ENCODE results near the gene BEX4. TPM values are rescaled to one million over a fixed set of nuclear protein-coding genes. Genes with fewer than 3 reads are reported as not detected.

The BEX4 gene
- total and polyA plus RNA-seq, 10 of the 15 experiments (the other 5 are each of a cell fraction or from before 2014, with no cell fraction given), result 0.76 to 3.3 (median 2.2) TPM

DNA sequence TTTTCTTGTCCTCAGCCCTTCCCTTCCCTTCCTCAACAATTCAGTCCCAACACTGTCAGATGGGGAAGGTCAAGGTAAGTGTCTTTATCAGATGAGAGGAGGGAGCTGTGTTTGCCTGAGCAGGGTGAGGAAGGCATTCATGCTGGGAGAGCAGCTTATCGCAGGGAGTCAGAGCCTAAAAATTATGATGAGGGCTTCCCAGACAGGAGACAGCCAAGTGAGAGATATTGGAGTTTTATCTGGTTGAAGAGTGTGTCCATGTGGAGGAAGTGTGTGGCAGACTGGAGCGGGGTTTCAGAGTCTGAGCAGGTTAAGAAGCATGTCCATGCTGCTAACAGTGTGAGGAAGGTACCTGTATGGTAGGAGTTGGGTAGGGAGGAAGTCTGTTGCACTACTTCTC lies 18.4 kb downstream of the BEX4 start:
- Histone ChIP-seq H3K79me2 (ENCODE audit: control insufficient read depth, insufficient read depth, low read length) (no peaks in the 10 kb centered on the region), H3K4me1 (ENCODE audit: control insufficient read depth, insufficient read depth, low read length) (no peaks in the 10 kb centered on the region), H3K4me2 (ENCODE audit: control insufficient read depth, insufficient read depth) (no peak overlapping the region), H3K4me3 (no peak overlapping the region), H3K9ac (ENCODE audit: control insufficient read depth, insufficient read depth, low read length) (no peak overlapping the region), H4K20me1 (ENCODE audit: control insufficient read depth, insufficient read depth) (no peaks in the 10 kb centered on the region), H3K27ac (ENCODE audit: control insufficient read depth, insufficient read depth) (no peak overlapping the region), H3K36me3 (ENCODE audit: control insufficient read depth in 2 of 2, insufficient read depth in 2 of 2, low read length in 1 of 2) (no peaks in the 10 kb centered on the region), H3K9me3 (replicated peaks; ENCODE audit: control insufficient read depth, insufficient read depth, low read length) (no peaks in the 10 kb centered on the region), H2AFZ (ENCODE audit: control insufficient read depth, low read depth, low read length) (no peak overlapping the region), H3K27me3 (replicated peaks in 1 of 2; ENCODE audit: control insufficient read depth in 2 of 2, insufficient read depth in 2 of 2, low read length in 1 of 2) (0 out of 4 replicates have a peak, but pooled peaks cover 0 to 4% of the 10 kb centered on the region in 2 experiments)
- POLR2A ChIA-PET, result no interaction called here
- FAIRE-seq, result no peak
- in situ Hi-C loops (cut with MboI), result no loop called here
- ATAC-seq, result no peak
- RAD21 ChIA-PET (ENCODE audit: unreplicated experiment), result no interaction called here
- SMC1A ChIA-PET (ENCODE audit: uncharacterized antibody, unreplicated experiment), result no interaction called here
- BruUV-seq (replicated peaks), result no TSS peak
- CTCF ChIA-PET, result interaction anchor here (0.6 kb wide), 1 partner anchor 1171 kb away, joined by 3 read pairs; no protein-coding TSS in a partner anchor
- intact Hi-C loops (cut with micrococcal nuclease; ENCODE audit: unreplicated experiment), result no loop called here
- TF ChIP-seq, protein P1, sequence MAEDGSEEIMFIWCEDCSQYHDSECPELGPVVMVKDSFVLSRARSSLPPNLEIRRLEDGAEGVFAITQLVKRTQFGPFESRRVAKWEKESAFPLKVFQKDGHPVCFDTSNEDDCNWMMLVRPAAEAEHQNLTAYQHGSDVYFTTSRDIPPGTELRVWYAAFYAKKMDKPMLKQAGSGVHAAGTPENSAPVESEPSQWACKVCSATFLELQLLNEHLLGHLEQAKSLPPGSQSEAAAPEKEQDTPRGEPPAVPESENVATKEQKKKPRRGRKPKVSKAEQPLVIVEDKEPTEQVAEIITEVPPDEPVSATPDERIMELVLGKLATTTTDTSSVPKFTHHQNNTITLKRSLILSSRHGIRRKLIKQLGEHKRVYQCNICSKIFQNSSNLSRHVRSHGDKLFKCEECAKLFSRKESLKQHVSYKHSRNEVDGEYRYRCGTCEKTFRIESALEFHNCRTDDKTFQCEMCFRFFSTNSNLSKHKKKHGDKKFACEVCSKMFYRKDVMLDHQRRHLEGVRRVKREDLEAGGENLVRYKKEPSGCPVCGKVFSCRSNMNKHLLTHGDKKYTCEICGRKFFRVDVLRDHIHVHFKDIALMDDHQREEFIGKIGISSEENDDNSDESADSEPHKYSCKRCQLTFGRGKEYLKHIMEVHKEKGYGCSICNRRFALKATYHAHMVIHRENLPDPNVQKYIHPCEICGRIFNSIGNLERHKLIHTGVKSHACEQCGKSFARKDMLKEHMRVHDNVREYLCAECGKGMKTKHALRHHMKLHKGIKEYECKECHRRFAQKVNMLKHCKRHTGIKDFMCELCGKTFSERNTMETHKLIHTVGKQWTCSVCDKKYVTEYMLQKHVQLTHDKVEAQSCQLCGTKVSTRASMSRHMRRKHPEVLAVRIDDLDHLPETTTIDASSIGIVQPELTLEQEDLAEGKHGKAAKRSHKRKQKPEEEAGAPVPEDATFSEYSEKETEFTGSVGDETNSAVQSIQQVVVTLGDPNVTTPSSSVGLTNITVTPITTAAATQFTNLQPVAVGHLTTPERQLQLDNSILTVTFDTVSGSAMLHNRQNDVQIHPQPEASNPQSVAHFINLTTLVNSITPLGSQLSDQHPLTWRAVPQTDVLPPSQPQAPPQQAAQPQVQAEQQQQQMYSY (CRISPR knock-in tag; IDR thresholded peaks at IDR 0.05), result no peak
- TF ChIP-seq MYC (IDR thresholded peaks at IDR 0.05; ENCODE audit: insufficient read depth, insufficient read length, insufficient replicate concordance, low read length, severe bottlenecking) (no peak), TARDBP (IDR thresholded peaks at IDR 0.05; ENCODE audit: borderline replicate concordance) (no peak), SMC3 (IDR thresholded peaks at IDR 0.05; ENCODE audit: borderline replicate concordance, low read length) (no peak), NR2C2 (IDR thresholded peaks at IDR 0.05; ENCODE audit: borderline replicate concordance, control insufficient read depth, insufficient read length, low read depth) (no peak), CHD4 (IDR thresholded peaks at IDR 0.05) (no peak), KDM1A (IDR thresholded peaks at IDR 0.05; ENCODE audit: borderline replicate concordance) (no peak), ASH2L (IDR thresholded peaks at IDR 0.05; ENCODE audit: borderline replicate concordance, low read depth) (no peak), HDAC2 (IDR thresholded peaks at IDR 0.05) (no peak)
- TF ChIP-seq, protein P2, sequence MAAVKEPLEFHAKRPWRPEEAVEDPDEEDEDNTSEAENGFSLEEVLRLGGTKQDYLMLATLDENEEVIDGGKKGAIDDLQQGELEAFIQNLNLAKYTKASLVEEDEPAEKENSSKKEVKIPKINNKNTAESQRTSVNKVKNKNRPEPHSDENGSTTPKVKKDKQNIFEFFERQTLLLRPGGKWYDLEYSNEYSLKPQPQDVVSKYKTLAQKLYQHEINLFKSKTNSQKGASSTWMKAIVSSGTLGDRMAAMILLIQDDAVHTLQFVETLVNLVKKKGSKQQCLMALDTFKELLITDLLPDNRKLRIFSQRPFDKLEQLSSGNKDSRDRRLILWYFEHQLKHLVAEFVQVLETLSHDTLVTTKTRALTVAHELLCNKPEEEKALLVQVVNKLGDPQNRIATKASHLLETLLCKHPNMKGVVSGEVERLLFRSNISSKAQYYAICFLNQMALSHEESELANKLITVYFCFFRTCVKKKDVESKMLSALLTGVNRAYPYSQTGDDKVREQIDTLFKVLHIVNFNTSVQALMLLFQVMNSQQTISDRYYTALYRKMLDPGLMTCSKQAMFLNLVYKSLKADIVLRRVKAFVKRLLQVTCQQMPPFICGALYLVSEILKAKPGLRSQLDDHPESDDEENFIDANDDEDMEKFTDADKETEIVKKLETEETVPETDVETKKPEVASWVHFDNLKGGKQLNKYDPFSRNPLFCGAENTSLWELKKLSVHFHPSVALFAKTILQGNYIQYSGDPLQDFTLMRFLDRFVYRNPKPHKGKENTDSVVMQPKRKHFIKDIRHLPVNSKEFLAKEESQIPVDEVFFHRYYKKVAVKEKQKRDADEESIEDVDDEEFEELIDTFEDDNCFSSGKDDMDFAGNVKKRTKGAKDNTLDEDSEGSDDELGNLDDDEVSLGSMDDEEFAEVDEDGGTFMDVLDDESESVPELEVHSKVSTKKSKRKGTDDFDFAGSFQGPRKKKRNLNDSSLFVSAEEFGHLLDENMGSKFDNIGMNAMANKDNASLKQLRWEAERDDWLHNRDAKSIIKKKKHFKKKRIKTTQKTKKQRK (IDR thresholded peaks at IDR 0.05; ENCODE audit: low read depth, low read length), result no peak
- TF ChIP-seq, protein P3, sequence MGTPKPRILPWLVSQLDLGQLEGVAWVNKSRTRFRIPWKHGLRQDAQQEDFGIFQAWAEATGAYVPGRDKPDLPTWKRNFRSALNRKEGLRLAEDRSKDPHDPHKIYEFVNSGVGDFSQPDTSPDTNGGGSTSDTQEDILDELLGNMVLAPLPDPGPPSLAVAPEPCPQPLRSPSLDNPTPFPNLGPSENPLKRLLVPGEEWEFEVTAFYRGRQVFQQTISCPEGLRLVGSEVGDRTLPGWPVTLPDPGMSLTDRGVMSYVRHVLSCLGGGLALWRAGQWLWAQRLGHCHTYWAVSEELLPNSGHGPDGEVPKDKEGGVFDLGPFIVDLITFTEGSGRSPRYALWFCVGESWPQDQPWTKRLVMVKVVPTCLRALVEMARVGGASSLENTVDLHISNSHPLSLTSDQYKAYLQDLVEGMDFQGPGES (IDR thresholded peaks at IDR 0.05), result no peak
- 15% methylated on average over 2 of the region's 2 CpGs for WGBS (ENCODE audit: insufficient coverage, insufficient replicate concordance, low lambda C conversion rate, missing lambda C conversion rate)
- DNase-seq (ENCODE audit: low read depth, low spot score), result no peak

Measured in GM12878 (cell line).